ENCODE results near the gene SOX8.

SOX8 gene

DNA sequence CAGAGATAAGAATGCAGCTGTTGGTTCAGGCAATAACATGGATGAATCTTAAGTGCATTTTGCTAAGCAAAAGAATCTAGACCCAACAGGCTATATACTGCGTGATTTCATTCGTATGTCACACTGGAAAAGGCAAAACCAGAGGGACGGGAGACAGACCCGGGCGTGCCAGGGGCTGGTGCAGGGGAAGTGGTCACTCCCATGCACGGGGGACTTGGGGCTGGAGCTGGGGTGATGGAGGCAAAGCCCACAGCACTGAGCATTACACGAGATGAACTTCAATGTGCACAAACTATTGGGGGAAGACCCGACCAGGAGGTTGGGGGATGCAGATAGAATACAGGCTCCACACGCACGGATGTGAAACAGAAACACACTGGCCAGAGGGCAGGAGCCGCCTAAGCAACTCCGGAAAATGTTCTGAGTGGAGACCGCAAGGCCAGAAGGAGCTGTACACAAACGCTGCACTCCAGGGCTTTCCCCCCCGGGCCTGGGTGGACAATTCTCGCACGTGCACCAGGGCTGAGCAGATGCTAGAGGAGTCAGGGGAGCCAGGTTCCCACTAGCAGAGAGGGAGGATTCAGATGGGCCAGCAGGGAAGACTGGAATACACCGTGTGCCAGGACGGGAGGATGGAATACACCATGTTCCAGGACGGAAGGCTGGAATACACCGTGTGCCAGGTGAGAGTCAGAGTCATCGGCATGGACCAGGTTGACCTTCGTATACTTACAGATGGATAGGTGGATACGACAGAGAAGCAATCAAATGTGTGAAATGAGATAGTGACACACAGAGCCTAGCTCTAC, 22.1 kb upstream of the SOX8 start:
- no peak for DNase-seq

DNA sequence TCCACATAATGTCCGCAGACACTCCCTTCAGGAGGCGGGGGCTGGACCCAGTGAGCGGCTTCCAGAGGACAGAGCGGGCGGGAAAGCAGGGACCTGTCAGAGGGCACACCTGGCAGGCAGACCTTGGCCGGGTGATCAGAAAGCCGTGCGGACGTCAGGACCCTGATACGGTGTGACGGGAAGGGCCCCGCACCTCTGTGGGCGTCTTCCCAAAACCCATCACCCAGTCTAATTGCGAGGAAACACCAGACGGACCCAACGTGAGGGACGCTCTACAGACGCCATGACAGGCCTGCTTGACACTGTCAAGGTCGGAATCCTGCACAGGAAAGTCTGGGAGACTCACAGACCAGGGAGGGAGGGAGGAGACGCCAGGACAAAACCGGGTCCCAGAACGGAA, 19.2 kb upstream of the SOX8 start:
- DNase-seq, result no peak

DNA sequence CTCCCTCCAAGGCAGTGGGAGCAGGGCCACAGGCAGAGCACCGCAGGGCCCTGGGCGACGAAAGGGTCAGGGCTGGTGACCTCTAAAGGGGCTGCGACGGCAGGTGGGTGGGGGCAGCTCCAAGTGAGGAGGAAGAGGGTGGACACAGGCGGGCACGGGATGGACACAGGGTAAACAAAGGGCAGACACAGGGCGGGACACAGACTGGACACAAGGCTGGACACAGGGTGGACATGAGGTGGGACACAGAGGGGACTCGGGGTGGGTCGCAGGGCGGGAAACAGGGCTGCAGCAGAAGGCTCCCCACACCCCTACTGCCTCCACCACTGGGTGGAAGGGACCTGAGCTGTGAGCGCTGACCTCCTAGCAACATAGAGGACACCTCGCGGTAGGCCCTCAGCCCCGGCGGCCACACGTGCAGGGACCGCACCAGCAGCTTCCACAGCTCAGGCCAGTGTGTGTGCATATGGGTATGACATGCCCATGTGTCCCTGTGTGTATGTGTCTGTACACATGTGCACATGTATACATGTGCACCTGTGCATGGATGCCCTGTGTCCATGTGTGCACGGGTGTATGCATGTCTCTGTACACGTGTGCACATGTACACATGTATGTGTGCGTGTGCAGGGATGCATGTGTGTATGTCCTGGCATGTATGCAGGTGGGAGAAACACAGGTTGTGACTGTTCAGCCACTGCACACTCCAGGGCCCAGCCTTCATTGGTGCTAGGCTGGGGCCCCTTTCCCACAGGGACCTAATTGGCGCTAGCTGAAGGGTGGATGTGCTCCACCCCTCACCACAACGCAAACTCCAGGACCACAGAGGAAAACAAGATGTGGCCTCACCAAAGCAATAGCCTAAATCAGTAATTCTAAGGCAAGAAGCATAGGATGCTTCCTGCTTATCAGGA, 18.4 kb upstream of the SOX8 start:
- no peak for DNase-seq

DNA sequence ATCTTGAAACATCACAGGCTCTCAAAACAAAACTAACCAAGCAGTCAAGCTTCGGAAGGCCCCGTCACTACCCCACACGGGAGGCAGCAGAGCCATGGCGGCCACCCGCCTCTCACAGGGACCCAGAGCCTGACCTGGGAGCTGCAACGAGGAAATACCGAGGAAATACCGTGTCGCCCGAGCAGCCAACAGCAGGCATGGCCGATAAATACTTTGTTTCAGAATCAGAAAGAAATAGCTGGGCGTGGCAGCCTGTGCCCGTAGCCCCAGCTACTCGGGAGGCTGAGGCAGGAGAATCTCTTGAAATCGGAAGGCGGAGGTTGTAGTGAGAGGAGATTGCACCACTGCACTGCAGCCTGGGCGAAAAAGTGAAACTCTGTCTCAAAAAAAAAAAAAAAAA, 17.7 kb upstream of the SOX8 start:
- no peak for DNase-seq

DNA sequence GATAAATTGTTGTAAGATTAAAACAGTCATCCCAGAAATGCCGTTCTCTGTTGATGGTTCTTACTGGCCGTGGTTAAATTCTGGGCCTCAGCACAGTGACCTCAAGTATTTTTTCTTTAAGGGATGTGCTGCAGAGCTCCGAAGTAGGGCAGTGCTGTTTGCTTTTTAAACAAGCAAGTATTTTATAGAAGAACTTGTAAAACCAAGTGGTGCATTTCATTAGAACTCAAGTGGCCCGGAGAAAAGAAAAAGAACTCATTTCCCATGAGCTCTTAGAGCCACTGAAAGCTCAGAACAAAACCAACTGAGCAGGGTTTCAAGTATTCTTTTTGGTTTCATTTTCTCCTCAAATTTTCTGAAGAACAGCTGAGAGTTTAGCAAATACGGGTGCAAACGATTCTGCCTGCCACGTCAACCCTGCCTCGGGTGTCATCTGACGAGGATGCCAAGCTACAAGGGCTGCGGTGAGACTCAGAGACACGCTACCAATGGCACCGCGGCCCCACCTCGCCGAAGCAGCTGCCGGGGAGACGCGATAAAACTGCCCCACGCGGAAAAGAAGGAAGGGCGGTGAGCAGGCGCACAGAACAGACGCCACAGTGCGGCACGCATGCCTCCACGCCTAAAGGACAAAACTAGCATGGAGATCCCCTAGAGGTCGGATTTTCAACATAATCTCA, 17.1 kb upstream of the SOX8 start:
- no peak for DNase-seq

DNA sequence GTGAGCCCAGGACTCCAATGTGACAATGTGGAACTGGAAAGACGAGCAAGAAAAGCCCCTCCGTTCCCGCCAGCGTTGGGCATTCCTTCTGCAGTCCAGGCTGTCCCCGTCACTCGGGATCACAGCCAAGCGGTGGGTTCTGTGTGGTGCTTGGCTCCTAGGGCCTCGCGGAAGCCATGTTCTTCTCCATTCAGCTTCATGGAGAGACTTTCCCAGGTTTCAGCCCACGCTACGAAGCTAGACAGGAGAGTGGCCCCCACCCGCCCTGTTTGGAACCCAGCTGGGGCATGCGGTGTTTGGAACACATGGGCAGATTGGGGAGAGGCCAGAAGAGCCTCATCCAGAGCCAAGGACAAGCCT, 16.6 kb upstream of the SOX8 start:
- DNase-seq, result no peak

DNA sequence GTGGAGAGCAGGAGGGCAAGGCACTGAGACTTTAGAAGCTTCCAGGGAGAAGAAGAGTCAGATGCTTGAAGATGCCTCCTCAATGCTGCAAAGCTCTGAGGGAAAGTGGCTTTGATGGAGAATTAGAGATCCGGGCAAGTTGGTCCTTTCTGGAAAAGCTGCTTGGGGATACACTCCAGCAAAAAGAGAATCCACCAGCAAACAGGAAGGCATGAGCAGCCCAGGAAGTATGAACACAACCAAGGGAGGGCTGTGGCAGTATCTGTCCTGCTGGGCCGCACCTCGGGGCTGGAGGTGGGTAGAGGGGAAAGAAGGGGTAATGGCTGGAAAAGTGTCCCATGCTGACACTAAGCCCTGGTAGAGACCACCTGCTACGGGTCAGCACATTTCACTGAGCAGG, 16.1 kb upstream of the SOX8 start:
- no peak for DNase-seq

DNA sequence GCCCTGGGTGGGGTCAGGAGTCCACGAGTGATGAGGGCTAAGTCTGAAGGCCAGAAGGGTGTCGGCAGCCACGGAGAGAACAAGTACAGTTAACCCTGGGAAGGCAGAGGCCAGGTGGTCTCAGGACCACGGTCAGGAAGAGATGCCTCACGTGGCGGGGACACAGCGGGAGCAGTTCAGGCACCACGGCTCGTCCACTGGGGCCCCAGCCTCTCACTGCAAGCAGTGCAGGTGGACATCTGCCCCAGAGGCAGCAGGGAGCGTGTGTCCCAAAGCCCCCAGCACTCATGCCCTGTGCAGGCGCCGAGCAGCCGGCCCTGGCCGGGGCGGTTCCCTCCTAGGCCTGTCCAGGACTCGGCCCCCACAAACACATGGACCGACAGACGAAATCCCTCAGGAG, 15.5 kb upstream of the SOX8 start:
- no peak for DNase-seq

DNA sequence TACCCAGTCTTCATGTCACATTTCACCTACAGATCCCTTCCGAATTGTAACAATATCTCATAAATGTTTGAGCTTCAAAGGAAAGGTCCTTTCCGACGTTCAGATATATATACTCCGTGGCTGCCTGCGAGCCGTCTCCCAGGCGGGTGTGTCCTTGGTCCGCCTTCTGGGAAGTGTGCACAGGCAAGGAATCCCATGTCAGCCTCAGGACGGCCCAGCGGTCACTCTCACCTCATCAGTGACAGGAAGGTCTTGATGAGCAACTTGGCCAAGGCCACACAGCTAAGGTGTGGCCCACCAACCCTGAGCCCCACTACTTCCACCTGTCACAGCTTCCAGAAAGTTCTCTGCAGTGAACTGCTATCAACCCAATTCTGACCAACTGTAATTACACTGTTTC, 15.1 kb upstream of the SOX8 start:
- DNase-seq, result no peak

DNA sequence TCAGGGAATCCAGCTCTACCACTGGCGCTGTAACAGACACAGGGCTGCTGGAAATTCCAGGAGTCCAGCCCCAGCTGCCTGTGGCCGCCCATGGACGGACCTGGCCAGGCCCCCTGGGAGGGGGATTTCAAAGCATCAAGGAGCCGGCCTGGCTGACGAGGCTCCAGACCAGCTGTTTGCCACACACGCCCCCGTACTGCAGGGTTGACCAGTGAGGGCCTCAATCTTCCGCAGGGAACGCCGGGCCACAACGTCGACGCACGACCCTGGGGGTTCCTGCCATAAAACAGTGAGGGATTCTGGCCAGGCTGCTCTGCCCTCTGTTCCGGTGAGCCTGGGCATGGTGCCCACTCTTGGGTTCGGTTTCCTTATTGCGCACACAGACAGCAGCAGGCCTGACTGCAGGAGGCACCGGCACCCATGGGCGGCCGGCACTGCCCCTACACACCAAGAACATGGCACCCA, 14.5 kb upstream of the SOX8 start:
- no peak for DNase-seq

DNA sequence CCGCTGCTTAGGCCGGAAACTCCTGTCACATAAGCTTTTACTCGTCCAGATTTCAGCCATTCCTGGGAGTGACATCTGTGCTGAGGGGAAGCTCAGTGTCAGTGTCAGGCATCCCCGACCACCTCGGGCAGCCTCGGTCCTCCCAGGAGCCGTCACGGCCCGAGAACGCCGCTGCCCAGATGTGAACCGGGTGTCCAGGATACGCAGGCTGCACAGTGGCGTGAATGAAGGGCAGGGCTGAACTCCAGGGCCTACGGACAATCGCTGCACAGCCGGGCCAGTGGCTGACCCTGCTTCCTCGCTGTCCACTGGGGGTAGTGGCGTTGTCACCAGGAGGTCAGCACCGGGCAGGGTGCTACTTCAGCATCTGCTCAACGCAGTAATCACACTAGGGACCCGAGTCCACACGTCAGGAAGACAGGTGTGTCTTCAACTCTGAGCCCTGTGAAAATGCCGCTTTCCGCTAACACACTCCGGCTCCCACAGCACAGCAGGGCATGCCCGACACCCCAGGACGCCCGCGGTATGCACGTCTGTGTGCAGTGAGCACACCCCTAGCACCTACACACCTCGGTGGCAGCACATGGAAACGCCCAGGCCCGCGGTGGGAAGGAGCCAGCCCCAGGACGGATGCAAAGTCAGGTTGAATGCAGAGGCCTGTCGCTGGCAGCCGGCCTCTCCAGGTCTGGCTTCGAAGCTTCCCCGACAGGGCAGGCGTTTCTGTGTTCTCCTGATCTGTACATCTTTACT, 13.8 kb upstream of the SOX8 start:
- DNase-seq, result no peak

DNA sequence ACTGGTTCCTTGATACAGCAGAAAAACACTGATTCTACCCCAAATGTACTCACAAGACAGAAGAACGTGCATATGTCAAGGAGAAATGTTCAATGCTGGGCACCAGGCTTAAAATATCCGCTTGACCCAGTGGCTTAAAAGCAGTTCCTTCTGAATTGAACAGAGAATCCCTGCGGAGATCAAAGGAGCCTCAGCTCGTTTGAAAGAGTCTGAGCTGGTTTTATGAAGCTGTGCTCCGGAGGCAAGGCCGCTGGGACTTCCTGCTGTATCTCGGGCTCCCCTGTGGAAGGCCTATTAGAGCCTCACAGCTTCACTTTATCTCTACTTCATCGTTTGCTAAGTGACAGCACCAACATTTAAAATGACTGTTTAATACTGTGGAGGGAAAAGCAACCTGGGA, 12.9 kb upstream of the SOX8 start:
- DNase-seq, result no peak

DNA sequence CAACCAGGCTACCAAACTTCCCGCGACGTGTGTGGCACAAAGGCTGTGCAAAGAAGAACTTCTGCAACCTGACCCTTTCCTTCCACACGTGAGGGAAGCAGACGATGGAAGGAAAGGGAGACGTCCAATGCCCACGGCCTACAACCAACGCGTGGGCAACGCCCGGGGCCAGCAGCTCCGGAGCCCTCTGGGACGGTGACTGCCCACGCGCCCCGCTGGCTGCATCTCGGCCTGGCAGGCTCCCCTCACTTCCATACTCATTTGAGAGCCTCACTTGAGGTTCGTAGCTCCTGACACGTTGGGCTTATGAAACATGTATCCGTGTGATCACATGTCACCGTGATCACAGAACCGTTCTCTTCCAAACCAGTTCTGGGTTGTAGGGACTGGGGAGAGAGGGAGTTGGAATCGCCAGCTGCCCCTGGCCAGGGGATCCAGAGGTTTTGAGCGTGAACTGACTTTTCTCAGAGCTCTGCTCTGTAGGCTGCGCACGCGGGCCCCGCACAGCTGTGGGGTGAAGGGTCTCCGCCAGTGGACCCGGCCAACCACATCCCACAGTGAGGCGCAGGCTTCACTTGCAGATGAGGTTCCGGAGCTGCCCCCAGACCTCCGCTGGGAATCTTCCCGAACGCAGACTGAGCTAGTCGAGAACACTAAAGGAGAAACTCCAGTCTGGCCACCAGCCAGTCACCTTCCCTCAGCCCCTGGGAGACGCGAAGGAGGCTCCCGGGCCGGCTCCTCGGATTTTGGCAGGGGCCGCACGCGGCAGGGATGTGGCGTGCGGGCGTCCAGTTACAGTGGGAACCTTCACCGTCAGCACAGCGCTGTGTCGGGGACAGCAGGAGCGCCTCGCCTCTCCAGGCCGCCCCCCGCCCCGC, 11.8 kb upstream of the SOX8 start:
- peak in 2 of 3 donors; percentile 16 to 26 for DNase-seq

DNA sequence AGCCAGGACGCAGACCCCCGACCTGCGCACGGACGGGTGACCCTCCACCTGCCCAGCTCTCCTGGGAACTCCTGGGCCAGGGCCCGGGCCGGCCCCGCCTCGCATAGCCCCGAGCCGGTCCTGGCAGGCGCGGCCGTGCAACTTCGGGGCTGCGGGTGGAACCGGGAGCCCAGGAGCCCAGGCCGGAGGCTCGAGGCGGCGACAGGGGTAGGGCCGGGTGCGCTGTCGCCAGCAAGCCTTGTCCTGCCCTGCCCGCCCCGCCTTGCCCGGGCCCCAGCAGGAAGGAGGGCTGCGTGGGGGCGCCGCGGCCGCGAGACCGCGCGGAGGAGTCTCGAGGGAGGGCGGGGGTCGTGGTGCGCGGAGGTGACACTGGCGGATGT, 11.2 kb upstream of the SOX8 start:
- DNase-seq, result no peak

DNA sequence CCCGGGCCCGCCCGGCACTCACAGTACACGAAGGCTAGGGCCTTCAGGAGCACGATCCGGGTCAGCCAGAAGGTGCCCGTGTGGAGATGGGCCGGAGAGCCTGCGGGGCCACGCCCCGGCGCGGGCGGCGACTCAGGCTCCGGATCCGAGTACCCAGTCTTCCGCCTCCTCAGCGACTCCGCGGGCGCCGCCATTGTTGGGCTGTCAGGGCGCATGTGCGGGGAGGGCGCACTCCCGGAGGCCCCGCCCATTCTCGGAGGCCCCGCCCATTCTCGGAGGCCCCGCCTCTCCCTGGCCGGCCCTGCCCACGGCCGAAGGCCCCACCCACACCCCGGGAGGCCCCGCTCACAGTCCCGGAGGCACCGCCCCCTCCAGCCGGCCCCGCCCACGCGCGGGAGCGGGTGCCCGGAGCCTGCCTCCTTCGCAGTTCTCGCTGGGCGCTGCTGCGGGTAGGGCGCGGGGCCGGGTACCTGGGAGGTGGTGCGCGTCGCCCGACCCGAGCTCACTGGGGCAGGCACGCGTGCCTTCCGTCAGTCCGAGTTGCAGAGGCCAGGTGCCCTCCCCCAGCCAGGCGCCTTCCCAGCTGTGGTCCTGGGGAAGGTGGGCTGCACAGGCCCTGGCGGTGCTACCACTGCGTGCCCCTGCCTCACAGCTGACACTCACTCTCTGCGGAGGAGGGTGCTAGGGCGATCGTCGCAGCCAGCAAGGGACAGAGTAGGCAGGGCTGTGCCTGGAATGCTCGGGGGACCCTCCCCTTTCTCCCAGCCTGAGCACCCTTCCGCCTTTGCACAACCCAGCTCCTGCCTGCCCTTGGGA, 10.6 kb upstream of the SOX8 start, which contains the start of gene LMF1:
Gene LMF1 (minus strand): TSS at position 219 of the 816 bp plus-strand sequence. CDS start 4 bp downstream, at position 215.
- DNase-seq, result peak; percentile 95 to 99 (median 97)

DNA sequence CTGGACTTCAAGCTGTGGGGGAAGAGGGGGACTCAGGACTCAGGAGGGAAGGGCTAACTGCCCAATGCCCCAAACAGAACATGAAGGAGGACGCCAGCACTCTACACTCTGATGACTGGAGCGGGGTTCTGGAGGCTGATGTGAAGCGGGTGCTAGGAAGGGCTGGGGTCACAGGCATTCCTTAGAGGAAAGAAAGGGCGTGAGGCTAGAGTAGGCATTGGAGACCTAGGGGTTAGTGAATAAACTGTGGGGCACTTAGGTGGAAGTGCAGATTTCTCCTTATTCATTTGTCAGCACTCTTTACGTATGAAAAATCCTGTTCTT, 10.0 kb upstream of the SOX8 start:
- DNase-seq, result no peak

DNA sequence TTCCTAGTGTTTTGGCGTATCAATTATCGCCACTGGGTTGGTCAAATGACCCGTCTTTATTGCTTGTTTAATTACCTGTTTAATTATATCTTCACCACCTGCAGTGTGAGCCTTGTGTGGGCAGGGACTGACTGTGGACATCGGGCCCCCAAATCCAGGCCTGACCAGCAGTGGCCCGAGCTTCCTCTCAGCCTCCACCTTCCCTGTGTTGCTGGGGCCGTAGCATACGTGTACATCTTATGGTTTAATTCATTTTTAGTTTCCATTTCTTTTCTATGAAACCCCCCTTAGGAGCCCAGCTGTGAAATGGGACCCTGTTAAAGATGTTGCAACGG, 9.6 kb upstream of the SOX8 start:
- DNase-seq, result no peak

DNA sequence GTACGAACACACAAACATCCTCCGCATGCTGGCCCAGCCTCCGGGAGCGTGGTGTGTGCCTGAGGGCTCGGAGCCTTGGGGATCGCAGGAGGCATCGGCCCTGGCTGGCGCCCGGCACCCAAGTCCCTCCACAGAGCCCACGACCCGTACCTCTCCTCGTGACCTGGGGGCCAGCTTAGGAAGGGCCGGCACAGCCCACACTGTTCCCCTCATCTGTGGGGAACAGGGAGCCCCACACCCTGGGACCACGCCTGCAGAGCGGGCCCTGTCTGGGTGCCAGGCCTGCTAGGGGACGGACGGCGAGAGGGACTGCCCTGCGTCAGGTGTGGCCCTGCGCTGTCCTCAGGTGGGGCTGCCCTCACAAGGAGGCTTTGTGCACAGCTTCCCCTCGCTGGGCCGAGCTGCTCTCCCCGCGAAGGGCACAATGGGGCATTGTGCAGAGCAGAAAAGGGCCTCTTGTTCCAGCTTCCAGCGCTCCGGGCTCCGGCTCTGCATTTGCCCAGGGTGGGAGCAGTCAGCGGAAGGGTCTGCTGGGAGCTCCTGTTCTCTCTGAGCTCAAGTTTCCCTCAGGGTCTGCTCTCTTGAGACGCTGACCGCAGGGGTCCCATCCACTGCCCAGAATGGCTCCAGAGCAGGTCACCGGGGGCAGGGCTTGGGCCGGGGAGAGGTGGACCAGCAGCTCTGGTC, 9.1 kb upstream of the SOX8 start:
- no peak for DNase-seq

DNA sequence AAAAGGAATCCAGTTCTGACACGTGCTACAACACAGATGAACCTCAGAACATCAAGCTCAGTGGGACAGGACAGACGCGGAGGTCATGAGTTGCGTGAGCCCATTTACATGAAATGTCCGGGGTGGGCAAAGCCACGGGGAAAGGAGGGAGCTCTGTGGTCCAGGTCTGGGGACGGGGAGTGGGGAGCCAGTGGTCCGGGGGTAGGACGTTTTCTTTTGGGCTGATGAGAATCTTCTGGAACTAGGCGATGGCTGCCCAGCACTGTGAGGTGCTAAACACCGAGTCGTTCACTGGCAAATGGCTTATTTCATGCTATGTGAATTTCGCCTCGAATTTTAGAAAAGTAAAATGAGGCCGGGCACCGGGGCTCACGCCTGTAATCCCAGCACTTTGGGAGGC, 8.2 kb upstream of the SOX8 start:
- DNase-seq, result no peak

DNA sequence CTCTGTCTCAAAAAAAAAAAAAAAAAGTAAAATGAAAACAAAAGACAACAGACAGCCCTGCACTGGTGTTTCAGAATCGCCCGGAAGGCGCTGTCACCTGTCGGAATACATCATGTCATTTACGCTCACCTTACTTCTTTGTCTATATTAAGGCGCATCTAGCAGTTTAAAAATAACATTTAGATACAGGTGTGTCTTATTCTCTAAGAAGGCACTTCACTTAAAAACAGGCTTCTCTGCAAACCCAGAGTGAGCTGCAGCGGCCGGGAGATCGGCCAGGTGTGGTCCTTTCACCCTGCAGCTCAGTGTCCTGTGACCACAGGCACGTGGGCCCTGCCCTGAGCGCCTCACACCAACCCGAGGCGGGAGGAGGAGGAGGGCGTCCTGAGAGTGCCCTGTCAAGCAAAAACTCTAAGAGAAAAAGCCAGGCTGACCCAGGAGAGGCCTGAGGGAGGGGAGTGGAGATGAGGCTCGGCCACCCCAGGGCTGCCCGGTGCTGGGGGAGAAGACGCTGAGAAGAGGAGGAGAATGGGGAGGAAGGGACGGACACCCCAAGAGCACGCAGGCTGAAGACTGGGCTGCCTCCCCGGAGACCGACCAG, 7.5 kb upstream of the SOX8 start:
- DNase-seq, result no peak

Measured in suppressor macrophage treated with lipopolysaccharide for 1 hour (primary cell).